IMR-90 (cell line): ENCODE results near the gene ANKRD13B. TPM values are rescaled to one million over a fixed set of nuclear protein-coding genes. Genes with fewer than 3 reads are reported as not detected.

Experiments used
- ATAC-seq: fragments of 200-7000 bp; cut with Tn5 transposase; 2 replicates; pipeline ENCODE4 v1.9.1; 2020; ENCODE audit warnings: low read depth, mild to moderate bottlenecking, moderate library complexity
- BruUV-seq: library from RNA; stranded (reverse); fragments of 400-500 nt; replicated peaks from 2 replicates; lab custom pipeline; 2021; lab: Mats Ljungman, UMichigan
- CTCF ChIA-PET: fragments of 300-600 bp; formaldehyde crosslinking; extraction: SDS; loops from one replicate; lab custom pipeline; 2021; ENCODE audit warnings: antibody characterized with exemption; lab: Yijun Ruan, JAX
- POLR2A ChIA-PET: fragments of 300-600 bp; sonication (Branson Sonifier 250); formaldehyde crosslinking; loops from one replicate; lab custom pipeline; 2022; ENCODE audit warnings: antibody characterized with exemption; ENCODE audit not compliant: unreplicated experiment; lab: Charles Lee
- DNase-seq: peaks from one replicate; pipeline ENCODE4 v3.0.0; 2013
- H2AFZ ChIP-seq: replicated peaks from 2 replicates; pipeline ENCODE3; 2013; ENCODE audit warnings: low read length, mild to moderate bottlenecking; ENCODE audit not compliant: poor library complexity
- H2AK5ac ChIP-seq: 2 replicates; pipeline ENCODE4 v1.6.1; 2013; ENCODE audit warnings: low read depth, low read length, inconsistent platforms
- H2AK9ac ChIP-seq: replicated peaks from 2 replicates; pipeline ENCODE3; 2013; ENCODE audit warnings: mild to moderate bottlenecking, low read depth, low read length, moderate library complexity; ENCODE audit not compliant: poor library complexity
- H2BK120ac ChIP-seq: 2 replicates; pipeline ENCODE4 v1.6.1; 2013; ENCODE audit warnings: low read depth, low read length, inconsistent platforms
- H2BK15ac ChIP-seq: 3 replicates; pipeline ENCODE4 v1.6.1; 2013; ENCODE audit warnings: low read depth, low read length, inconsistent platforms
- H2BK20ac ChIP-seq: 2 replicates; pipeline ENCODE4 v1.6.1; 2013; ENCODE audit warnings: low read depth, mild to moderate bottlenecking, inconsistent platforms, low read length, moderate library complexity
- H2BK5ac ChIP-seq: 2 replicates; pipeline ENCODE4 v1.6.1; 2013; ENCODE audit warnings: mild to moderate bottlenecking, low read depth, low read length, inconsistent platforms; ENCODE audit not compliant: poor library complexity, severe bottlenecking
- H3K14ac ChIP-seq: replicated peaks from 2 replicates; pipeline ENCODE4 v1.6.1; 2013; ENCODE audit warnings: low read depth, low read length, inconsistent platforms
- H3K18ac ChIP-seq: 2 replicates; pipeline ENCODE4 v1.6.1; 2013; ENCODE audit warnings: low read depth, low read length, control low read depth
- H3K23ac ChIP-seq: 2 replicates; pipeline ENCODE4 v1.6.1; 2013; ENCODE audit warnings: low read depth, low read length, inconsistent platforms
- H3K27ac ChIP-seq: 2 replicates; pipeline ENCODE4 v1.5.1; 2013; ENCODE audit warnings: mild to moderate bottlenecking, control low read depth, low read length; ENCODE audit not compliant: insufficient read depth
- H3K27me3 ChIP-seq: 2 replicates; pipeline ENCODE4 v1.6.1; 2013; ENCODE audit warnings: low read length; ENCODE audit not compliant: control insufficient read depth, insufficient read depth
- H3K36me3 ChIP-seq: 2 replicates; pipeline ENCODE4 v1.6.1; 2013; ENCODE audit warnings: low read length, mixed read lengths; ENCODE audit not compliant: control insufficient read depth, insufficient read depth
- H3K4ac ChIP-seq: 2 replicates; pipeline ENCODE4 v1.6.1; 2013; ENCODE audit warnings: low read depth, low read length, inconsistent platforms
- H3K4me1 ChIP-seq: 2 replicates; pipeline ENCODE4 v1.6.1; 2013; ENCODE audit warnings: low read length, mixed read lengths; ENCODE audit not compliant: control insufficient read depth, insufficient read depth
- H3K4me2 ChIP-seq: 2 replicates; pipeline ENCODE4 v1.6.1; 2013; ENCODE audit warnings: low read depth, mild to moderate bottlenecking, control low read depth, low read length, moderate library complexity
- H3K4me3 ChIP-seq: 2 replicates; pipeline ENCODE4 v1.5.1; 2013; ENCODE audit warnings: low read depth, mild to moderate bottlenecking, control low read depth, low read length, moderate library complexity; ENCODE audit not compliant: insufficient read depth
- H3K56ac ChIP-seq: 2 replicates; pipeline ENCODE4 v1.6.1; 2013; ENCODE audit warnings: low read length, inconsistent platforms; ENCODE audit not compliant: insufficient read depth; ENCODE audit errors: extremely low read depth
- H3K79me1 ChIP-seq, 2 experiments: 2 replicates each; pipeline ENCODE4 v1.6.1; 2013; ENCODE audit warnings: low read length in 2 of 2, inconsistent platforms in 1 of 2, low read depth in 1 of 2
- H3K9ac ChIP-seq: 2 replicates; pipeline ENCODE4 v1.6.1; 2013; ENCODE audit warnings: low read depth, low read length, control low read depth
- H3K9me1 ChIP-seq: 2 replicates; pipeline ENCODE4 v1.6.1; 2013; ENCODE audit warnings: low read length, inconsistent platforms; ENCODE audit not compliant: insufficient read depth
- H3K9me3 ChIP-seq: 2 replicates; pipeline ENCODE4 v1.6.1; 2013; ENCODE audit warnings: low read length; ENCODE audit not compliant: control insufficient read depth, insufficient read depth
- H4K20me1 ChIP-seq: 2 replicates; pipeline ENCODE4 v1.6.1; 2013; ENCODE audit warnings: low read length, inconsistent platforms; ENCODE audit not compliant: insufficient read depth
- H4K5ac ChIP-seq: 2 replicates; pipeline ENCODE4 v1.6.1; 2013; ENCODE audit warnings: mild to moderate bottlenecking, low read depth, low read length, control low read depth
- H4K8ac ChIP-seq, 2 experiments: 2 replicates each; pipeline ENCODE4 v1.6.1; 2013; ENCODE audit warnings: low read depth in 2 of 2, low read length in 2 of 2, control low read depth in 1 of 2, inconsistent platforms in 1 of 2
- H4K91ac ChIP-seq: 2 replicates; pipeline ENCODE4 v1.6.1; 2013; ENCODE audit warnings: low read depth, low read length, inconsistent platforms; ENCODE audit not compliant: insufficient read depth
- BHLHE40 ChIP-seq: fragments of 150-350 bp; IDR thresholded peaks from 2 replicates; pipeline ENCODE4 v1.6.1; 2016; ENCODE audit warnings: mild to moderate bottlenecking, low read depth, low read length
- FOS ChIP-seq: fragments of 150-350 bp; IDR thresholded peaks from 2 replicates; pipeline ENCODE4 v1.6.1; 2016; ENCODE audit warnings: low read depth, low read length
- MAFK ChIP-seq: IDR thresholded peaks from 2 replicates; pipeline ENCODE4 v1.6.1; 2012; ENCODE audit warnings: low read depth, low read length, improper control_type of control experiment
- MXI1 ChIP-seq: IDR thresholded peaks from 2 replicates; pipeline ENCODE4 v1.6.1; 2012; ENCODE audit warnings: low read depth, mild to moderate bottlenecking, low read length, moderate library complexity, borderline replicate concordance
- RAD21 ChIP-seq: IDR thresholded peaks from 2 replicates; pipeline ENCODE4 v1.6.1; 2012; ENCODE audit warnings: low read length, improper control_type of control experiment
- RCOR1 ChIP-seq: IDR thresholded peaks from 2 replicates; pipeline ENCODE4 v1.6.1; 2012; ENCODE audit warnings: mild to moderate bottlenecking, low read length, improper control_type of control experiment; ENCODE audit not compliant: insufficient replicate concordance
- RFX5 ChIP-seq: IDR thresholded peaks from 2 replicates; pipeline ENCODE4 v1.8.0; 2012; ENCODE audit warnings: low read depth, mild to moderate bottlenecking, low read length, moderate library complexity
- WGBS, 2 experiments: methylation state at CpG; one replicate each; pipeline versions ENCODE4 v1.1.5 to v1.1.7; 2013; ENCODE audit warnings: missing lambda C conversion rate in 2 of 2; ENCODE audit not compliant: insufficient read length in 1 of 2; ENCODE audit errors: extremely low coverage in 2 of 2; 5-methylcytosine and 5-hydroxymethylcytosine counted together
- dilution Hi-C: fragments of 300-500 bp; cut with HindIII; formaldehyde crosslinking; loops from one replicate; pipeline ENCODE4 v1.14.3; 2018; ENCODE audit warnings: low sequenced_read_pairs; ENCODE audit not compliant: unreplicated experiment
- in situ Hi-C: fragments of 300-500 bp; cut with MboI; formaldehyde crosslinking; loops from 3 replicates; pipeline ENCODE4 v1.14.3; 2019; ENCODE audit warnings: low sequenced_read_pairs, inconsistent platforms, mixed read lengths
- intact Hi-C: fragments of 100-400 bp; cut with micrococcal nuclease; formaldehyde crosslinking; loops from 2 replicates; pipeline ENCODE4 v1.10.0; 2022
- polyA plus RNA-seq, 3 experiments: library from polyadenylated mRNA; depleted of rRNA; stranded (reverse); fragments of >200 nt; gene quantifications; 2 replicates each; pipeline ENCODE4 v1.2.3, GENCODE V29; 2012; ENCODE audit warnings: low replicate concordance in 1 of 3
- total RNA-seq: library from RNA; depleted of rRNA; stranded (reverse); fragments of >200 nt; gene quantifications from 2 replicates; pipeline ENCODE4 v1.2.3, GENCODE V29; 2012
- TF ChIP-seq, protein P1 (sequence below): fragments of 150-350 bp; IDR thresholded peaks from 2 replicates; pipeline ENCODE4 v1.6.1; 2017; ENCODE audit warnings: mild to moderate bottlenecking, antibody characterized with exemption, low read length, low read depth

The ANKRD13B gene
- total and polyA plus RNA-seq, 2 of the 4 experiments (the other 2 are of a cell fraction), result 0.90 to 4.0 TPM

DNA sequence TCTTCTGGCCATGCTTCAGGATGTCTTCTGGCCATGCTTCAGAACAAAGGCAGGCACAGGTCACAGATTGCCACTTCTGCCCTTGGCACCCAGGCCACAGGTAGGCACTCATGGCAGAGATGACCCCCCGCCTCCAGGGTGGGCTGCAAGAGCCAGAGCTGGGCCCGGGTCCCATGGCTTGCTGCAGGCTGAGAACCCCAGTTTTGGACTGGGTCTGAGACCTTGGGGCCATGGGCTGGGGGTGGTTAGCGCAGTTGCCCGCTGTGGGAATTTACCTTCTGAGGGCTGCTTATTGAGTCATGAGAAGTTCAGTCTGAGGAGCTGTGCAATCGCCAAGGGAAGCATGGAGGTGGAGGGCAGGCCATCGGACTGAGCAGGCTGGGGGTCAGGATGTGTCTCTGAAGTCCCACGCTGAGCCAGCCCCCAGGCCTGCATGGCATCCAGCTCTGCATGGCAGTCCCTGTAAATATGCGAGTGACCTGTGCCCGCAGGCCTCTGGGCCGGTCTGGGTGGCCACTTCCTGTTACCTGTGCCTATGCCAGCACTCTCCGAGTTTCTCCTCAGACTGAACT is 1.7 kb downstream of the ANKRD13B start:
- Histone ChIP-seq H3K36me3 (no peaks in the 10 kb centered on the region), H3K4me3 (no peak overlapping the region), H2BK5ac (no peak overlapping the region), H3K23ac (no peak overlapping the region; the same call in 1 of the 2 replicates), H2AFZ (peak overlapping the region; percentile 89), H4K5ac (no peak overlapping the region), H3K79me1 (peaks cover 0 to 22% of the 10 kb centered on the region in 2 experiments), H3K27me3 (peaks cover 2% of the 10 kb centered on the region; the same call in 1 of the 2 replicates), H3K9ac (no peak overlapping the region), H3K4me2 (no peak overlapping the region; the same call in 1 of the 2 replicates), H4K8ac (no peak overlapping the region), H3K4me1 (peaks cover 30% of the 10 kb centered on the region), H2BK15ac (no peak overlapping the region), H2AK9ac (peak overlapping the region; percentile 75), H3K56ac (no peak overlapping the region), H3K27ac (no peak overlapping the region), H2AK5ac (no peak overlapping the region), H3K18ac (no peak overlapping the region), H2BK120ac (no peak overlapping the region), H3K9me3 (no peaks in the 10 kb centered on the region), H3K4ac (no peak overlapping the region), H4K20me1 (peaks cover 36% of the 10 kb centered on the region), H3K14ac (no peak overlapping the region), H3K9me1 (no peaks in the 10 kb centered on the region; the same call in 1 of the 2 replicates), H4K91ac (no peak overlapping the region), H2BK20ac (no peak overlapping the region)
- BruUV-seq, result no TSS peak
- 53% methylated on average over 3 of the region's 11 CpGs; no CpG with 5 or more reads in 1 of the 2 experiments for WGBS, 2 experiments
- intact Hi-C loops, result no loop called here
- in situ Hi-C loops, result no loop called here
- no peak for DNase-seq
- no peak for ATAC-seq
- TF ChIP-seq RAD21, result no peak
- TF ChIP-seq RFX5, result no peak
- TF ChIP-seq FOS, result no peak
- TF ChIP-seq, protein P1, sequence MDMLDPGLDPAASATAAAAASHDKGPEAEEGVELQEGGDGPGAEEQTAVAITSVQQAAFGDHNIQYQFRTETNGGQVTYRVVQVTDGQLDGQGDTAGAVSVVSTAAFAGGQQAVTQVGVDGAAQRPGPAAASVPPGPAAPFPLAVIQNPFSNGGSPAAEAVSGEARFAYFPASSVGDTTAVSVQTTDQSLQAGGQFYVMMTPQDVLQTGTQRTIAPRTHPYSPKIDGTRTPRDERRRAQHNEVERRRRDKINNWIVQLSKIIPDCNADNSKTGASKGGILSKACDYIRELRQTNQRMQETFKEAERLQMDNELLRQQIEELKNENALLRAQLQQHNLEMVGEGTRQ, result no peak
- TF ChIP-seq BHLHE40, result no peak
- no peak for TF ChIP-seq RCOR1
- no peak for TF ChIP-seq MAFK
- TF ChIP-seq MXI1, result no peak
- ChIA-PET POLR2A (interaction anchor here (0.6 kb wide), 1 partner anchor 640 kb away, joined by 3 read pairs; no protein-coding TSS in a partner anchor), CTCF (interaction anchor here (1.2 kb wide), 1 partner anchor 23 kb away, joined by 3 read pairs; no protein-coding TSS in a partner anchor)
- dilution Hi-C loops, result no loop called here
